GM21528 (cell line): ENCODE results near the gene FGD4.

ENCODE experiments used
- ATAC-seq: cut with Tn5 transposase; IDR thresholded peaks from one replicate; pipeline ENCODE4 v1.9.1; 2021; ENCODE audit warnings: mild to moderate bottlenecking, moderate library complexity; ENCODE audit not compliant: unreplicated experiment, low FRiP score

Gene FGD4

DNA sequence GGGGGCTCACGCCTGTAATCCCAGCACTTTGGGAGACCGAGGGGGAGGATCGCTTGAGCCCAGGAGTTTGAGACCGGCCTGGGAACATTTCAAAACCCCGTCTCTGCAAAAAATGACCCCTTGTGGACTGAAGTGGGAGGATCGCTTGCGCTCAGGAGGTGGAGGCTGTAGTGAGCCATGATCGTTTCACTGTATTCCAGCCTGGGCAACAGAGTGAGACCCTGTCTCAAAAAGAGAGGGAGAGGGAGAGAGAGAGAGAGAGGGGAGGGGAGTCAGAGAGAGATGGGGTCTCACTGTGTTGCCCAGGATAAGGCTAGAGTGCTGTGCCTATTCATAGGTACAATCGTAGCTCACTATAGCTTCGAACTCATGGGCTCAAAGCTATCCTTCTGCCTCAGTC is 2.8 kb downstream of the FGD4 start:
- no peak for ATAC-seq

DNA sequence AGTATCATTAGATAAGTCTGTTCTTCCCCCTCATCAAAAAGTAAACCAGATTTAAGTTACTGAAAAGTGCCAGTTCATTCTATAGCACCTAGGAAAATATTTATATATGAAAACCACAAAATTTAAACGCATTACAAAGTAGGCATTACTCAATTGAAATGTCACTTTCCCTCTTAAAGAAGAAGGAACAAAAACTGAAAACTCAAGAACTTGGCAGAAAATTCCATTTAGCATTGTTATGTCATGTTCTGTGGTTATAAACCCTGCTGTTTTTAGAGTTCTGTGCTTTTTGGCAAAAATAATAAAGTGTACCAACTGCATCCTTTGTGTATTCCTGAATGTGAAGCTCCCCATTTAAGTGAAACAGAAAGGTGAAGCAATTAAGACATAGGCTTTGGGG is 3.6 kb downstream of the FGD4 start:
- ATAC-seq: no peak

DNA sequence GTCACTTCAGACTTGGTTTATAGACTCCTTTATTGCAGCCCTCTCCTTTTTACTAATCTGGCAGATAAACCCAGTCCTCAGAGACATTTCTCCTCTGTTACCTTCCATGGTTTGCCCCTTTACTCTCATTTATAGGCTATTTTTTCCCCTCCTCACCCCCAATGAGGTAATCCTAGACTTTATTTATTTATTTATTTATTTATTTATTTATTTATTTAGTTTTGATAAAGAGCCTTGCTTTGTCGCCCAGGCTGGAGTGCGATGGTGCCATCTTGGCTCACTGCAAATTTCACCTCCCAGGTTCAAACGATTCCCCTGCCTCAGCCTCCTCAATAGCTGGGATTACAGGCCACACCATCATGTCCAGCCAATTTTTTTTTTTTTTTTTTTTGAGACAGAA is 8.4 kb downstream of the FGD4 start:
- ATAC-seq: no peak

DNA sequence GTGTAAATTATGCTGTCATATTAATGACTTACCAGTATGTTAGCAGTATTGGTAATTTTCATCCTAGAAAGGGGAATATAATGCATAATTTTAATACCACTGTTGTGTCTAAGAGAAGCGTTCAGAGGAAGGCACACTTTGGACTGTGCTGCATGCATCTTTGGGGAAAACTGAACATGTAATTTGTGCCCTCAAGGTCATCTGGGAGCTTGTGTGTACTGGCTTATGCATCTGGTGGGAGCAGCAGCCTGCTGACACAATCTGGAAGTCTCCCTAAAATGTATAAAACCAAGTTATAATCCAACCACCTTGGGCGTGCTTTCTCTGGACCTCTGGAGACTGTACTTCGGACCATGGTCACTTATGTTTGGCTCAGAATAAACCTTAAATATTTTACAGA is 14.1 kb downstream of the FGD4 start:
- ATAC-seq: no peak

DNA sequence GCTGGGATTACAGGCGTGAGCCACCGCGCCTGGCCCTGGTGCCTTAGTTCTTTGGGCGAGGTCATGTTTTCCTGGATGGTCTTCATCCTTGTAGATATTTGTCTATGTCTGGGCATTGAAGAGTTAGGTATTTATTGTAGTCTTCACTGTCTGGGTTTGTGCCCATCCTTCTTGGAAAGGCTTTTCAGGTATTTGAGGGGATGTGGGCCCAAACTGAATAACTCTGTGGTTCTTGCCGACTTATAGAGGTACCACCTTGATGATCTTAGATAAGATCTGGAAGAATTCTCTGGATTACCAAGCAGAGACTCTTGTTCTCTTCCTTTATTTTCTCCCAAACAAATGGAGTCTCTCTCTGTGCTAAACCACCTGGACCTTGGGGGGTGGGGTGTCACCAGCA is 18.9 kb downstream of the FGD4 start:
- no peak for ATAC-seq

DNA sequence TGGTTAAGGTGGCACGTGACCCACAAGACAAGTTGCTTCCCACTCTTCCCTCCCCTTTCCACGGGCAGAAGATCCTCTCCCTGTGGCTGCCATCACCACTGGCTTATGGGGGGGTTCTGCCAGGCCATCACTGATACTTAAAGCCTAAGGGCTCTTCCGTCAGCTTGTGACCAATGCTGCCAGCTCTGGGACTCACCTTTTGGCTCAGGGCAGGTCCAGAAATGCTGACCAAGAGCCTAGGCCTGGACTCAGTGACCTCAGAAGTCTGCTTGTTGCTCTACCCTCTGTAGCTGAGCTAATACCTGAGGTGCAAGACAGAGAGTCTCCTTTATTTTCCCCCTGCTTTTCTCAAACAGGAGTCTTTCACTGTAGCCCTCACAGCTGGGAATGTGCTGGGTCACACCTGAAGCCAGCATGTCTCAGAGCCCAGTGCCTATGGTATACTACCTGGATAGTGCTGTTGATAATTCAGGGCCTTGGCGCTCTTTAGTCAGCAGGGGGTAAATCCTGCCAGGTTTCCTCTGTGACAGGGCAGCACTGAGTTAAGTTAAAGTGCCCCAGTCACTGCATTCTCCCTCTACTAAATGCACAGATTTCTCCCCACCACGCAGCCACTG is 19.7 kb downstream of the FGD4 start:
- no peak for ATAC-seq

DNA sequence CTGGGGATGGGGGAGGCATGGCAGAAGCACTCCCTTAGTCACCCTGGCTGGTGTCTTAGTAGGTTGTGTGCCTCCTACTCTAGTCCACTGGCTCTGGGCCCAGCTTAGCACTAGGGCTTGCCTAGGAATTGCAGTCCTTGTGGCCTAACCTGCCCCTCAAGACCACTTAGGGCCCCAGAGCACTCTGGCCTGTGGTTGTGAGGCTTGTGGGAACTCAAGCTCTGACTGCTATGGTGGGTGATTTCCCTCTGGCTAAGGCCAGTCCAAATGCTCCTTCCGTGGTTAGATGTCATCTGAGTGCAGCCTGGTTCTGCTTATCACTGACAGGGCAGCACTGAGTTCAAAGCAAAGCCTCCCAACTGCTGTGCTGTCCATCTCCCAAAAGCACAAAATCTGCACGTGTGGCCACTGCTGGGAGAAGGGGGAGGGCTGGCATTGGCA is 20.2 kb downstream of the FGD4 start:
- no peak for ATAC-seq

DNA sequence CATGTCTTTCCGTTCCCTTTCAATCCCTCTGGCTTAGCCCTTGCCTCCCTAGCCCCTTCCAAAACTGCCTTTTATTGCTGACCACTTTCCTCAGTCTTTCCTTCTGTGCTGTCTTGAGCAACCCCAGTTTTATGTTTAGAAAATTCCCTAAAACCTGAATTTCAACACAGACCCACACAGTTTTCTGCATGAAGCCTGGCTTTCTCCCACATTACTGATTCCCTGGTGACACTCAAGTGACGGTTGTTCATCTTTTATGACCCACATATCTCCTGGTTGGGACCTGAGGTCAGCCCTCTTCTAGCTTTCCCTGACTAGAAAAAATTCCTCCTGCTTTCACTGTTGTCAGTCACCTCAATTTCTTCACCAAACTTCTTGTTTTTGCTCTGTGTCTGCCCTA is 21.0 kb downstream of the FGD4 start:
- ATAC-seq: no peak

DNA sequence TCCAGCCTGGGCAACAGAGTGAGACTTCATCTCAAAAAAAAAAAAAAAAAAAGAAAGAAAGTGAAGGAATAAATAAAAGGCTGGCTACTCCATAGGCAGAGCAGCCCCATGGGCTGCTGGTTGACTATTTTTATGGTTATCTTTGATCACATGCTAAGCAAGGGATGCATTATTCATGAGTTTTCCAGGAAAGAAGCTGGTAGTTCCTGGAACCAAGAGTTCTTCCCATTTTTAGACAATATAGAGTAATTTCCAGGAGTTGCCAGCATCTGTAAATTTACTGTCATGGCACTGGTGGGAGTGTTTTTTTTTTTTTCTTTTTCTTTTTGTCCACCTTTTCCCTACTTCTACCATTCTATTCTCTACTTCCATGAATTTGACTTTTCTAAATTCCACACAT is 24.2 kb downstream of the FGD4 start:
- ATAC-seq: no peak

DNA sequence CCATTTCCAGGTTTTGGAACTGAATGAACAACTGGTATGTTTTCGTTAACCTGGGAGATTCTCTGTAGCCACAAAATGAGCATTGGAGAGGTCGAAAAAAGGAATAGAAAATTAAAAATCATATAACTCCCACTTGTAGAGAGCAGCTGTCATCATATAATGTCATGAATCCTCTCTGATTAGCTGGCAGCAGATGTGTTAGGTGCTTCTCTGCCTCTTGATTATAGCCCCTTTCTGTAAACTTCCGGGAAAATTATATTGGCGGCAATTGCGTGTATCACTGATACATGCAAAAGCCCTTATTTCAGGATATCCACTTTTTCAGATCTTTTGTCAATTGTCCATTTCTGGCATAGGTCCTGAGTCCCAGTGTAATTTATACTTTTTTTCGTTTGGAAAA is 31.7 kb downstream of the FGD4 start:
- ATAC-seq: no peak

DNA sequence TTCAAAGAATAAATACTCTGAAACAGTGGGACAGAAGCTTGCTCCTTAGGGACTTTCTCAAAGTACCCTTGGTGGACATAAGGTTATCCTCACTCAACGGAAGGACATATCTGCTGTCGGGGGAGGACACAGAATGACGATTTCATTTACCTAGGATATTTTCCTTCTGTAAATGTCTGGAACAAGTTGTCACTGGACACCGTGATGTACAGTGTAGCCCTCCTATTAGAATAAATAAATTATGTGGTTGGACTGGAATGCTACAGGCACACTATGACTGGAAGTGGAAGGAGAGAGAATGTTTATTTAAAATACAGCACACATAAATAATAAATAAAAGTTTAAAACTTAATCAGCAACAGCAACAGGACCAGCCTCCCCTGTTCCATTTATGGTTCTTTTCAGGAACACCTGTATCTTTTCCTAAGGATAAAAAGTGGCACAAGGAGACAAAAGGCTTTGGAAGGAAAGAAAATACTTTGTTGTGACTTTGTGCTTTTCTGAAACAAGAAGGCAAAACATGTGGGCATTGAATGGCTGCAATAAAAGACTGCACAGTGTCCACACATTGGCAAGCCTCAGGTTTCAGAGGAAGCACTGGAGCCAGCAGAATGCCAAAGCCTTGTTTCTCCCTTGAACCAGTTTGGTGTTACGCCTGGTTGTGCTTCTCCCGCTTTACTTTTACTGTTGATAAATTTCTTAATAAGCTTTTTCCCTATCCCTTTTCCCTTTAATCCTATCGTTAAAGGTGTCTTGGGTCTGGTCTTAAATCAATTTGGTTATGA is 36.8 kb downstream of the FGD4 start:
- no peak for ATAC-seq

DNA sequence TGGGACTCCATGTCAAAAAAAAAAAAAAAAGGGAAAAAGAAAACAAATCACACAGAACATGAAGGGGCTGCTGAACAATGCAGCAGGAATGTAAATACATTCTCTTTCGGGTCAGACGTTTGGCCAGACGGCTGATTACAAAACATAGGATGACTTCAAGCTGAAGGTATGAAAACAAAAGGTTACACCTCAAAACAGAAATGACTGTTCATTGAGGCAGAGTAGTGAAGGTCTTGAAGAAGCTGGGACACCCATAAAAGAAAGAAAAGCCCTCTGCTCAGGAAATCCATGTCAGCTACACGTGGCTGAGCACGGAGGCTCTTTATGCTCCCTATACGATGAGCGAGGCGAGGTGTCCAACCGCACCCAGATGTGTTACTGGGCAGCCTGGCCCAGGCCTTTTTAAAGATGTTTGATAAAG is 37.7 kb downstream of the FGD4 start:
- no peak for ATAC-seq

DNA sequence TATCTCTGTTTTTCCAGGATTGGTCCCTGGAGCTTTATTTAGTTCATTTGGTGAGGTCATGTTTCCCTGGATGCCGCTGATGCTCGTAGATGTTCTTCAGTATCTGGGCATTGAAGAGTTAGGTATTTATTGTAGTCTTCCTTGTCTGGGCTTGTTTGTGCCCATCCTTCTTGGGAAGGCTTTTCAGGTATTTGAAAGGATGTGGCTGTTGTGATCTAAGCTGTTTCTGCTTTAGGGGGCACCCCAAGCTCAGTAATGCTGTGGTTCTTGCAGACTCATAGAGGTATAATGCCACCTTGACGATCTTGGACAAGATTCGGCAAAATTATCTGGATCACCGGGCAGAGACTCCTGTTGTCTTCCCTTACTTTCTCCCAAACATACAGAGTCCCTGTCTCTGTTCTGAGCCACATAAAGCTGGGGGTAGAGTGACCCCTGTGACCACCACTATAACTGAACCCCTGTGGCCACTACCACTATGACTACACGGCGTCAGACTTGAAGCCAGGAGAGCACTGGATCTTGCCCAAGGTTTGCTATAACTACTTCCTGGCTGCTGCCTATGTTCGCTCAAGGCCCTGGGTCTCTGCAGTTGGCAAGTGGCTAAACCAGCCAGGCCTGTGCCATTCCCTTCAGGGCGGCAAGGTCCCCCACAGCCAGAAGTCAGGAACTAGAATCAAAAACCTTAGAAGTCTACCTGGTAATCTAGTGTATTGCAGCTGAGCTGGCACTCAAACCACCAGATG is 40.9 kb downstream of the FGD4 start:
- no peak for ATAC-seq

DNA sequence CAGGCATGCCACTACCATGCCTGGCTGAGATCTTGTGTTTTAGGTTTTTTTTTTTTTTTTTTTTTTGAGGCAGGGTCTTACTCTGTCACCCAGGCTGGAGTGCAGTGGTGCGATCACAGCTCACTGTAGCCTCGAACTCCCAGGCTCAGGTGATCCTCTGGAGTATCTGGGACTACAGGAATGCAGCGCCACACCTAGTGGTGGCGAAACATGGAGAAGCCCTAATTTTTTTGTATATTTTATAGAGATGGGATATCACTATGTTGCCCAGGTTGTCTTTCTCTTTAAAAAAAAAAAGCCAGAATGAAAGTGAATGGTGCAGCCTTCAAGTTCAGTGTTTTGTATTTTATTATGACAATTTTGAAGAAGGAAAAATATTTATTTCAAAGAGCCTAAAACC is 44.1 kb downstream of the FGD4 start:
- no peak for ATAC-seq

DNA sequence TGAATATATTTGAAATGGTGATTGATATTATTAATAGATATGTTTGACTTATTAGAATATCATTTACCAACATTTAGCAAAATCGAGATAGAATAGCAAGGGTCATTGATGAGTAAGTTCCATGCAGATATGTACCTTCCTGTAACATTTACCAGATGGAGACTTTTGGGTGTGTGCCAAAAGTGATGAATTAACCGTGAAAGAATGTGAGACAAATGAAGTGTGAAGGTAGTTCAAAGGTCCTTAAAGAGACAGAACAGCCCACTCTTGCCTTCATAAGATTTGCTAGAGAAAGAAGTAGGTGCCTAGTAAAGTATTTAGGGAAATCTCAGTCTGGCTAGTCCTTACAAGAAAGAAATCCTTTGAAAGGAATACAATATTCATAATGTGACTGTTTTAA is 45.5 kb downstream of the FGD4 start:
- ATAC-seq: no peak

DNA sequence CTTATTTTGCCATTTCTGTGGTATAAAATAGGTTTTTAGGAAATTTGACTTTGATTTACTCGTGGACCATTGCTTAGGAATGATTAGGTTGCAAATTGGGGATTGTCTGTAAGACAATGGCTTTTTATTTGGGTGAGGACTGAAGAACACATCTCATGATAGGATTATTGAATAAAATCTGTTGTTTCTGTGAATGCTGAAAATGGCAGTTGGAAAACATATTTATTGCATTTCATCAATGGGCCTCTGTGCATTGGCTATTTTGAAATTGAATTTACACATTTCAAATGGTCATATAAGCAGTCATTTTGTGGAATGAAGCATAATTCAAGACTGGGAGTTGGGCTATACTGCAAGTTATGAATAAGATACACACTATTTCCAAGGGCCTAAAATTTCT is 46.0 kb downstream of the FGD4 start:
- no peak for ATAC-seq

DNA sequence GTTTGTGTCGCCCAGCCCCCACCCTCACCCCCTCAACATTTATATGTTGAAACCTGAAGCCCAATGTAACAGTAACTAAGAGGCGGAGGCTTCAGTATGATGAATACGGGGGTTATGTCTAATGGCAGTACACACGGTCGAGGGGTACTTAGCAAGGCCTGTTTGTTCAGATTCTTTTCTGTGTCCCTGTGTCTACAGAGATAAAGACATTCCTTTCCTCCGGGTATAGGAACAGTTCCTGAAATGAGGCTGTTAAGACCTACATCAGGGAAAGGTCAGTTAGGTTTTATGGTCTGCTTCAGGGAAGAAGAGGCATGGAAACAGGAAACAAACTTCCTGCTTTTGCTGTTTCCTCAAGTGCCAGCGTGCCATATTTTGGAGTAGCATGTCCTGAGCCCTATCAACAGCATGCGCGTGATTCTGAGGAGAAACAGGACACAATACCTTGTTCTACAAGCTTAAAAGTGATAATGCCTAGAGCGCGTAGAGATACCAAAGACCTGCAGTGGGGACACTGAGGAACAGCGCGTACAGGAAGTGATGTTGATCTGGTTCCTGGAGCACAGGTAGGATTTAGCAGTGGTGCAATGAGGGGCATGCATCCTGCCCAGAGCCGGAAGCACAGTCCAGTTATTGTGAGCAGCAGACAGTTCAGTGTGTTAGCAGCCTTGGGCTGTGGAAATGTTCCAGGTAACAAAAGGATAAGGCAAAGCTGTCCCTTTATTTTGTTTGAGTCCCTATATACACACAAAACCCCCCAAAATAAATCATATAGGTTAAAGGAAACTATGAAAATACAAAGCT is 47.2 kb downstream of the FGD4 start:
- no peak for ATAC-seq

DNA sequence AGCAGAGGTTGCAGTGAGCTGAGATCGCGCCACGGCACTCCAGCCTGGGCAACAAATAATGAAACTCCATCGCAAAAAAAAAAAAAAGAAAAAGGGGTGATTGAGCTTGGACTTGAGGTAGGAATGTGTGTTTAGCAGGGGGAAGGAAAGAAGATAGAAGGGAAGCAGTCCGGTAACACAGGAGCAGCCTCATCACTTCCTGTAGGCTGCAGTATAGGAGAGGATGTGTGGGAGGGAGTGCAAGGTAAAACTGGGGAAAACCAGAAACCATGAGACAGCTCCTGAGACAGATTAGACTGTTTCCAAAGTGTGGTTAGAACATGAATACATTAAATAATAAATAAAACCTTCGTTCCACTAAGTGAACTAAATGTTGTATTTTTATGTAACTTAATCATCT is 49.2 kb downstream of the FGD4 start:
- no peak for ATAC-seq

DNA sequence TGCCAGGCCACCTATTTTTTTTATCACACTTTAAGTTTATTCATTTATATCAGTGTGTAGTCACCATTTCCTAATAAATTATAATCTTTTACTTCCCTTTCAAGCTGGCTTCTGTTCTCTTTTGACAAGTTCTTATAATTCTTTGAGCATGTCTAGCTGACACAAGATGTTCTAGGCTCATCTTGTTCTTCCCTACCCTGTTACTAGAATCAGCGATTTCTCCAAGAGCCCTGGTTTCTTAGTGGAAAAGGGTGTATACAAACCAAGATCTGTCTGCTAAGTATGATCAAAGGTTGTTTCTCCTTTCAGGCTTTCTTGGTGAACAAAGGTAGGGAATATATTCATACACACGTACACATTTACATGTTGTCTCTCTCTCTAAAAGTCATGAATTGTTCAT is 51.0 kb downstream of the FGD4 start:
- ATAC-seq: no peak

DNA sequence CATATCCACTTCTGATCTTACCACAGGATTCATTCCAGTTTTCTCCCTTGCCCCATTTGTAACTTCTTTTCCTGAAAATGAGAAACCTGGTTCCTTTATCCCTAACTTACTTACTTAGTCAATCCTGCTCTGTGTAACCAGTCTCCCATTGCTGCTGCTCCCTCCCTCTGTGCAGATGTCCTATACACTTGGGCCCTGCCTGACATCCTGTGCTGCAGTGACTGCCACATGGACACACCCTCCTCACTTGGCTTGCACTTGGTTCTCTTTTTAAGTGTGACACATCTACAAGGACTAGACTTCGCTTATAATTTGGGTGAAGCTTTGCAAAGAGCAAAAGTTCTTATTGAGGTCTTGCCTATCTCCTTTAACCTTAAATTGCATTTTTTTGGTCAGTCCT is 51.4 kb downstream of the FGD4 start:
- ATAC-seq: no peak

DNA sequence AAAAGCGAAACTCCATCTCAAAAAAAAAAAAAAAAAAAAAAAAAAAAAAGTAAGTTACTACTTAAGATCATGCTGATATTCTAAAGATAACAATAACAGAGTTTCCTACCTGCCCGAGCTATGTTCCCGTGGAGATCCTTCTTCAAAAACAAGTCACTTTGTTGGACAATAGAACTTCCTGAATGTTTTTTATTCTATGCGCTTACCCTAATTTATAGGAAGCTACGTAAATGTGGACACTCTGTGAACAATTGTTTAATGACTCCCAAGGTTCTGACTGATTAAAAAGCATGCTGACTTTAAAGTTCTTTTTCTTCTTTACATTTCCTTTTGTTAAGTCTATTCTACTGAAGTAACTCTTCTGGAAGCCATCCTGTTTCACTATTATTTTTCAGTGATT is 52.5 kb downstream of the FGD4 start:
- ATAC-seq: no peak
